Brain microvascular endothelial cell (primary cell): ENCODE measurements around the gene DEPDC5.

Source experiments
- DNase-seq: peaks from one replicate; pipeline ENCODE4 v3.0.0-alpha.2; 2020
- H3K27ac ChIP-seq: fragments of 250-450 bp; sonication (Bioruptor Pico); 2 replicates; pipeline ENCODE4 v1.5.1; 2020; ENCODE audit warnings: mild to moderate bottlenecking, moderate library complexity
- H3K27me3 ChIP-seq: fragments of 250-450 bp; sonication (Bioruptor Pico); replicated peaks from 2 replicates; pipeline ENCODE4 v1.5.1; 2020; ENCODE audit warnings: mild to moderate bottlenecking
- H3K36me3 ChIP-seq: fragments of 250-450 bp; sonication (Bioruptor Pico); replicated peaks from 2 replicates; pipeline ENCODE4 v1.5.1; 2020; ENCODE audit warnings: mild to moderate bottlenecking
- H3K4me3 ChIP-seq: 2 replicates; pipeline ENCODE4 v1.5.1; 2011; ENCODE audit warnings: low read depth, mild to moderate bottlenecking, control low read depth, low read length, moderate library complexity
- in situ Hi-C: cut with HindIII; loops from 2 replicates; pipeline ENCODE4 v1.10.0; 2017; ENCODE audit warnings: low sequenced_read_pairs, low pct_ligation_motif_present
- TF ChIP-seq, protein P1 (sequence below): IDR thresholded peaks from 2 replicates; pipeline ENCODE4 v1.5.1; 2011; ENCODE audit warnings: low read depth, mild to moderate bottlenecking, moderate library complexity, low read length, control low read depth, inconsistent platforms; ENCODE audit errors: missing control alignments

The DEPDC5 gene

DNA sequence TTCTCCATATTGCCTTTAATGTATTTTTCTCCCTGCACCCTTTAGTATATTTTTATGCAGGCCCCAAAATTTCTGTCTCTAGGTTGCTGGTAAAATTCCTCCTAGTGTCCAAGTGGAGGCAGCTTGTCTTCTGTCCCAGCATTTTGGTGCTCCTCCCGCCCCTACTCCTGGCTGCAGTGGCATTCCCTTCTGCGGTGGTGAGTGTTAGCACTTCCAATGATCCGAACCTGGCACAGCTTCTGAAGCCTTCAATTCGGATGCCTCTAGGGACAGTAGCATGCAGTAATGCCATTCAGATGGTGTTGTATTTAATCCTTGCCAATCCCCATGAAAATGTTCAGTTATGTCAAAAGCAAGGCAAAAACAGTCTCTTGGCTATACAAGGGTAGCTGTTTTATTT lies 196.4 kb downstream of the DEPDC5 start:
- H3K36me3 ChIP-seq = peaks cover 27% of the 10 kb centered on the region
- H3K4me3 ChIP-seq = no peak overlapping the region
- no peak for DNase-seq
- no peaks in the 10 kb centered on the region for H3K27me3 ChIP-seq
- in situ Hi-C loops = no loop called here
- H3K27ac ChIP-seq = no peak overlapping the region
- TF ChIP-seq, protein P1, sequence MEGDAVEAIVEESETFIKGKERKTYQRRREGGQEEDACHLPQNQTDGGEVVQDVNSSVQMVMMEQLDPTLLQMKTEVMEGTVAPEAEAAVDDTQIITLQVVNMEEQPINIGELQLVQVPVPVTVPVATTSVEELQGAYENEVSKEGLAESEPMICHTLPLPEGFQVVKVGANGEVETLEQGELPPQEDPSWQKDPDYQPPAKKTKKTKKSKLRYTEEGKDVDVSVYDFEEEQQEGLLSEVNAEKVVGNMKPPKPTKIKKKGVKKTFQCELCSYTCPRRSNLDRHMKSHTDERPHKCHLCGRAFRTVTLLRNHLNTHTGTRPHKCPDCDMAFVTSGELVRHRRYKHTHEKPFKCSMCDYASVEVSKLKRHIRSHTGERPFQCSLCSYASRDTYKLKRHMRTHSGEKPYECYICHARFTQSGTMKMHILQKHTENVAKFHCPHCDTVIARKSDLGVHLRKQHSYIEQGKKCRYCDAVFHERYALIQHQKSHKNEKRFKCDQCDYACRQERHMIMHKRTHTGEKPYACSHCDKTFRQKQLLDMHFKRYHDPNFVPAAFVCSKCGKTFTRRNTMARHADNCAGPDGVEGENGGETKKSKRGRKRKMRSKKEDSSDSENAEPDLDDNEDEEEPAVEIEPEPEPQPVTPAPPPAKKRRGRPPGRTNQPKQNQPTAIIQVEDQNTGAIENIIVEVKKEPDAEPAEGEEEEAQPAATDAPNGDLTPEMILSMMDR = no peak

DNA sequence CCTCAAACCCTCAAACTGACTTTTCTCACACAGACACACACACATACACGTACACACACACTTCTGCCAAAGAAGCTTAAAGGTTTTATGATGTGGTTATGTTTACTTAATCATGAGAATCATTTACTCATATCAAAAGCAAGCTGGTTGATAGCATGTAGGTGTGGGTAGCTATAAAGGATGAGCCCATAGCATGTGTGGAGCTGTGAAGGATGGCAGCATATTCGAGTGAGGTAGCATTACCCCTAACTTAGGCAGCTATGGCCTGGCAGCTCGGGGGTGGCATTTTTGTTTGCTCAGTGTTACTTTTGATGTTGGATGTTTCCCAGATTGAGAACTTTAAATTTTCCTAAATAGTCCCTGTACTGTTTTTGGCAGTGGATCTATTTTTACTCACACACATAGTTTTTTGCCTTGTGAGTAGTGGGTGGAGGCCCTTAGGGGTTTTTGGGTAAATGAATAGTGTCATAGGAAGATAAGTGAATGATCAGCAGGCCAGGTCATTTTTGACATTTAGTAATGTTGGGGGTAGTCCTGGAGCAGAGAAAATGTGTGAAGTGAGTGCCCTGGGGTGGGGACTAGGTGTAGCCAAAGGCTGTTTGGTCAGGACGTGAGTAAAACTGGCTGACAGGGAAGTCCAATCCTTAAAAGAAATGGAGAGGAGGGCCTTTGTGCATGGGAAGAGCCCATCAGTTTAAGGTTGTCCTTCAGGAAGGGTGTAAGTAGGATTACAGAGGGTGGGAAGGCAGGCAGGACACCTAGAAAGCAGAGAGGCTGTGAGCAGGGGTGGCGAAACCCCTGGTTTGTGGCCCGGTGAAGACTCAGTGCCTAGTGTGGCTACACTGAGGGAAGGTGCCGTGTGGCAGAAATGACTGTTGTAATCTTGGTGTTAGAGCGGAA lies 197.6 kb downstream of the DEPDC5 start:
- H3K36me3 ChIP-seq = peaks cover 30% of the 10 kb centered on the region
- H3K27ac ChIP-seq = peak overlapping the region; percentile 22
- in situ Hi-C loops = no loop called here
- DNase-seq = no peak
- no peaks in the 10 kb centered on the region for H3K27me3 ChIP-seq
- TF ChIP-seq, protein P1 = no peak
- no peak overlapping the region for H3K4me3 ChIP-seq

DNA sequence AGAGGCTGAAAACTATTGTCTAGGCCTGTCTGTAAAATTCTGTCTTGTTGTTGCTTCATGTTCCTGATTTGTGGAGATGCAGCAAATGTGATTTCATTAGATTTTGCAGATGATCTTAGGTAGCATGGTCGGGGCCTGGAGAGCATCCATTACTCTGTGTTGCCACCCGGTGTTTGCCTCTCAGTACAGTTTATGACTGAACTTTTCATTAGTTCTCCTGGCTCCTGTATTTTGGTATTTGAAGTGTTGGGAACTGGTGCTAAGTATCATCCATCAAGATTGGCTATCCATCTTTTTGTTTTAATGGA lies 198.2 kb downstream of the DEPDC5 start:
- Histone ChIP-seq H3K27ac (peak overlapping the region; percentile 22), H3K4me3 (no peak overlapping the region), H3K36me3 (peaks cover 36% of the 10 kb centered on the region), H3K27me3 (no peaks in the 10 kb centered on the region)
- TF ChIP-seq, protein P1 = peak; percentile 24
- no peak for DNase-seq
- in situ Hi-C loops = no loop called here

DNA sequence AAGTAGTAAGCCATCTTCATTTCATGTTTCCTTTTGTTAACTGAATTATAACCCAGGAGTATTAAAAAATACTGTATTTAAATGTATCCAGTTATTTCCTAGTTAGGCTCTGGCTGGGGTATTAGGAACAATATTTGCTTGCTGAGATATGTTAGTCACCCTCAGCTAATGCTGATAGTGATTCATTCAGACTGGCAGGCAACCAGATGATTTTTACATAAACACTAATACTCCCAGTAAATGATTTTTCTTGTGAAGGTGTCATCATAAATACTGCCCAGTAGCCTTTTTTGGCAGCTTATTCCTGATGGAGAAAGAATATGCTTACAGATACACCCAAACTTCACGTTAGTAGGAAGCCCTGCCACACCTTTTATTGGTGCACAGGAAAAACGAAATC lies 198.7 kb downstream of the DEPDC5 start:
- peak overlapping the region; percentile 29 for H3K27ac ChIP-seq
- in situ Hi-C loops = no loop called here
- H3K36me3 ChIP-seq = peaks cover 37% of the 10 kb centered on the region
- H3K4me3 ChIP-seq = no peak overlapping the region
- DNase-seq = peak; percentile 83
- TF ChIP-seq, protein P1 = no peak
- H3K27me3 ChIP-seq = no peaks in the 10 kb centered on the region

DNA sequence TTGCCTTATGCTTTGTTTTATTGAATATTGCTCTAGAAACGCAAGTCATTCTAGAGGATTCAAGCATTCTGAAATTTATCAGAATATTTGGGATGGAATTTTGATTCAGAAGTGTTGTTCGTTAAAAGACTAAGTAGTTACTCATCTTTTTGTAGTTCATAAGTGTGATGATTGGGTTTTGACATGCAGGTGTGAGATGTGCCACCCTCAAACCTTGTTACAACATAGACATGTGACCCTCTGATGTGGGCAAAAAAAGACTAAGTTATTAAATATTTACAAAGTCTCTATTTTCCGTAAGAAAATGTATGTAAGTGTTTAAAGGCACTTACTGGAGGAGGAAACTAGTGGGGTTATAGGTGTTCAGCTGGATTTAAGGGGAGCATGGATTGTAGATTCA lies 199.4 kb downstream of the DEPDC5 start:
- Histone ChIP-seq H3K4me3 (no peak overlapping the region), H3K36me3 (peaks cover 38% of the 10 kb centered on the region), H3K27ac (peak overlapping the region; percentile 29), H3K27me3 (no peaks in the 10 kb centered on the region)
- no peak for DNase-seq
- in situ Hi-C loops = no loop called here
- TF ChIP-seq, protein P1 = no peak
